ENCODE measurements around the gene PNISR. TPM values are rescaled to one million over a fixed set of nuclear protein-coding genes. Genes with fewer than 3 reads are reported as not detected.

The PNISR gene
- total RNA-seq, 1 experiment from 2014 or later: 34.3 TPM

Other genes with a start within 250 kb of the PNISR start
- 5.9 and 6.2 TPM in 2 replicates for gene FAXC, start 75.6 kb downstream of the PNISR start, total RNA-seq (2014; rRNA removed; shearing (Covaris generic))
- 12.1 and 15.3 TPM in 2 replicates for gene COQ3, start 31.1 kb downstream of the PNISR start, total RNA-seq (2014; rRNA removed; shearing (Covaris generic))
- gene USP45, start 90.1 kb upstream of the PNISR start, total RNA-seq (2014; rRNA removed; shearing (Covaris generic)): 12.3 and 12.5 TPM in 2 replicates
- 64.2 and 81.5 TPM in 2 replicates for gene CCNC, start 143.4 kb upstream of the PNISR start, total RNA-seq (2014; rRNA removed; shearing (Covaris generic))
- gene PRDM13, start 181.5 kb upstream of the PNISR start, total RNA-seq (2014; rRNA removed; shearing (Covaris generic)): not detected in 2 replicates